H9 (cell line): ENCODE data around the gene RPS19BP1. TPM values are rescaled to one million over a fixed set of nuclear protein-coding genes. Genes with fewer than 3 reads are reported as not detected.

Source experiments
- DNase-seq: peaks from one replicate; pipeline ENCODE4 v3.0.0-alpha.2; 2017
- H2AFZ ChIP-seq: one replicate; pipeline ENCODE4 v1.6.1; 2013; ENCODE audit warnings: mild to moderate bottlenecking, low read length, control low read depth, moderate library complexity
- H2AK5ac ChIP-seq: 2 replicates; pipeline ENCODE4 v1.6.1; 2013; ENCODE audit warnings: low read length, control low read depth, mixed read lengths; ENCODE audit not compliant: insufficient read length
- H2BK120ac ChIP-seq: one replicate; pipeline ENCODE4 v1.6.1; 2013; ENCODE audit warnings: low read depth, mild to moderate bottlenecking, low read length, control low read depth, inconsistent platforms; ENCODE audit not compliant: poor library complexity, severe bottlenecking
- H2BK12ac ChIP-seq: 2 replicates; pipeline ENCODE4 v1.6.1; 2013; ENCODE audit warnings: low read length, control low read depth, mixed read lengths, low read depth; ENCODE audit not compliant: insufficient read length
- H2BK15ac ChIP-seq: 2 replicates; pipeline ENCODE4 v1.6.1; 2013; ENCODE audit warnings: low read depth, low read length, control low read depth
- H2BK20ac ChIP-seq: one replicate; pipeline ENCODE4 v1.6.1; 2013; ENCODE audit warnings: low read depth, mild to moderate bottlenecking, low read length, control low read depth, inconsistent platforms; ENCODE audit not compliant: poor library complexity, severe bottlenecking
- H2BK5ac ChIP-seq: 2 replicates; pipeline ENCODE4 v1.6.1; 2013; ENCODE audit warnings: low read length, control low read depth, mixed read lengths; ENCODE audit not compliant: insufficient read length
- H3K14ac ChIP-seq: 2 replicates; pipeline ENCODE4 v1.6.1; 2013; ENCODE audit warnings: low read length, control low read depth; ENCODE audit not compliant: insufficient read depth
- H3K18ac ChIP-seq: 2 replicates; pipeline ENCODE4 v1.6.1; 2013; ENCODE audit warnings: low read depth, mild to moderate bottlenecking, mixed read lengths, low read length, control low read depth; ENCODE audit not compliant: insufficient read length
- H3K23ac ChIP-seq: 2 replicates; pipeline ENCODE4 v1.6.1; 2013; ENCODE audit warnings: low read length, control low read depth, mixed read lengths, low read depth; ENCODE audit not compliant: insufficient read length
- H3K23me2 ChIP-seq: 2 replicates; pipeline ENCODE4 v1.6.1; 2013; ENCODE audit warnings: low read depth, mild to moderate bottlenecking, mixed read lengths, low read length, control low read depth; ENCODE audit not compliant: insufficient read length, poor library complexity, severe bottlenecking
- H3K27ac ChIP-seq: 2 replicates; pipeline ENCODE4 v1.5.1; 2013; ENCODE audit warnings: low read length, control low read depth, mixed read lengths, low read depth; ENCODE audit not compliant: insufficient read length
- H3K27me3 ChIP-seq: 2 replicates; pipeline ENCODE4 v1.6.1; 2013; ENCODE audit warnings: low read length, control low read depth, inconsistent platforms; ENCODE audit not compliant: insufficient read depth
- H3K4ac ChIP-seq: 2 replicates; pipeline ENCODE4 v1.6.1; 2013; ENCODE audit warnings: low read depth, mild to moderate bottlenecking, control low read depth, inconsistent platforms, low read length, moderate library complexity
- H3K4me1 ChIP-seq: 2 replicates; pipeline ENCODE4 v1.6.1; 2013; ENCODE audit warnings: low read length, control low read depth, inconsistent platforms; ENCODE audit not compliant: insufficient read depth
- H3K4me2 ChIP-seq: 2 replicates; pipeline ENCODE4 v1.6.1; 2013; ENCODE audit warnings: low read length, control low read depth, mixed read lengths; ENCODE audit not compliant: insufficient read length, insufficient read depth
- H3K56ac ChIP-seq: 2 replicates; pipeline ENCODE4 v1.6.1; 2013; ENCODE audit warnings: low read depth, mild to moderate bottlenecking, mixed read lengths, low read length, control low read depth; ENCODE audit not compliant: insufficient read length
- H3K79me1 ChIP-seq: 2 replicates; pipeline ENCODE4 v1.6.1; 2013; ENCODE audit warnings: low read depth, mild to moderate bottlenecking, moderate library complexity, low read length, control low read depth, inconsistent platforms; ENCODE audit not compliant: insufficient read depth, poor library complexity, severe bottlenecking
- H3K79me2 ChIP-seq: 2 replicates; pipeline ENCODE4 v1.6.1; 2013; ENCODE audit warnings: low read length, control low read depth, inconsistent platforms; ENCODE audit not compliant: insufficient read depth
- H3K9ac ChIP-seq: 2 replicates; pipeline ENCODE4 v1.6.1; 2013; ENCODE audit warnings: low read length, control low read depth, mixed read lengths; ENCODE audit not compliant: insufficient read length; ENCODE audit errors: extremely low read depth
- H3K9me3 ChIP-seq: one replicate; pipeline ENCODE4 v1.6.1; 2013; ENCODE audit warnings: low read depth, low read length, inconsistent platforms; ENCODE audit not compliant: control insufficient read depth
- H3T11ph ChIP-seq: one replicate; pipeline ENCODE4 v1.6.1; 2013; ENCODE audit warnings: mild to moderate bottlenecking, low read length, control low read depth, inconsistent platforms
- H4K20me1 ChIP-seq: one replicate; pipeline ENCODE4 v1.6.1; 2013; ENCODE audit not compliant: control insufficient read depth, insufficient read length, insufficient read depth
- H4K5ac ChIP-seq: 2 replicates; pipeline ENCODE4 v1.6.1; 2013; ENCODE audit warnings: low read depth, mild to moderate bottlenecking, mixed read lengths, low read length, control low read depth; ENCODE audit not compliant: insufficient read length
- H4K8ac ChIP-seq: replicated peaks from 2 replicates; pipeline ENCODE4 v1.6.1; 2013; ENCODE audit warnings: low read length, control low read depth, mixed read lengths, low read depth; ENCODE audit not compliant: insufficient read length
- H4K91ac ChIP-seq: 2 replicates; pipeline ENCODE4 v1.6.1; 2013; ENCODE audit warnings: low read depth, mild to moderate bottlenecking, moderate library complexity, mixed read lengths, low read length, control low read depth; ENCODE audit not compliant: insufficient read length
- H3K27ac Mint-ChIP-seq, 3 experiments: 2 replicates in 2 of 3; 3 replicates in 1 of 3; pipeline ENCODE4 v1.8.0; 2020 to 2021; ENCODE audit warnings: mixed read lengths in 3 of 3, mild to moderate bottlenecking in 1 of 3, moderate library complexity in 1 of 3
- H3K27me3 Mint-ChIP-seq: 2 replicates; pipeline ENCODE4 v1.8.0; 2021; ENCODE audit warnings: low read depth, mild to moderate bottlenecking, moderate library complexity, mixed read lengths
- H3K36me3 Mint-ChIP-seq, 3 experiments: 2 replicates in 2 of 3; 3 replicates in 1 of 3; pipeline ENCODE4 v1.8.0; 2020 to 2021; ENCODE audit warnings: low read depth in 3 of 3, mixed read lengths in 3 of 3; ENCODE audit not compliant: insufficient read depth in 1 of 3
- H3K4me1 Mint-ChIP-seq, 2 experiments: 2 replicates each; pipeline ENCODE4 v1.8.0; 2020; ENCODE audit warnings: mixed read lengths in 2 of 2
- H3K4me3 Mint-ChIP-seq, 2 experiments: 2 replicates in 1 of 2; 3 replicates in 1 of 2; pipeline ENCODE4 v1.8.0; 2020 to 2021; ENCODE audit warnings: mild to moderate bottlenecking in 2 of 2, mixed read lengths in 2 of 2, moderate library complexity in 1 of 2
- H3K9me3 Mint-ChIP-seq, 2 experiments: 2 replicates in 1 of 2; 3 replicates in 1 of 2; pipeline ENCODE4 v1.8.0; 2020; ENCODE audit warnings: mild to moderate bottlenecking in 2 of 2, mixed read lengths in 2 of 2, moderate library complexity in 1 of 2
- CTCF ChIP-seq: fragments of 200-600 bp; sonication (generic); conservative IDR thresholded peaks from 3 replicates; pipeline ENCODE4 v1.8.0; 2021; ENCODE audit warnings: antibody characterized with exemption, mild to moderate bottlenecking
- WGBS: extraction: QIAGEN DNeasy Blood & Tissue Kit; methylation state at CpG from one replicate; pipeline ENCODE4 v1.1.7; 2013; ENCODE audit warnings: missing lambda C conversion rate, low lambda C conversion rate, mixed read lengths; ENCODE audit not compliant: insufficient read length; ENCODE audit errors: extremely low coverage; 5-methylcytosine and 5-hydroxymethylcytosine counted together
- total RNA-seq: library from RNA; stranded (reverse); gene quantifications from 2 replicates; pipeline ENCODE4 v1.2.1, GENCODE V29; 2021

Gene RPS19BP1
- total RNA-seq, 1 experiment from 2014 or later, result 65.0 TPM

- H3K27ac ChIP-seq, result no peak overlapping the region
- no peak overlapping the region for H4K5ac ChIP-seq
- H3K79me2 ChIP-seq, result no peaks in the 10 kb centered on the region
- H2BK120ac ChIP-seq, result no peak overlapping the region
- no peak overlapping the region for H2AK5ac ChIP-seq
- H3T11ph ChIP-seq, result no peak overlapping the region
- H2BK12ac ChIP-seq, result no peak overlapping the region
- no peaks in the 10 kb centered on the region for H3K9me3 Mint-ChIP-seq
- DNase-seq, result no peak
- no peak overlapping the region for H3K23ac ChIP-seq
- no peaks in the 10 kb centered on the region; a peak in 1 of 7 replicates for H3K36me3 Mint-ChIP-seq
- H2AFZ ChIP-seq, result no peak overlapping the region
- no peak overlapping the region for H3K9ac ChIP-seq
- TF ChIP-seq CTCF, result no peak
- no peaks in the 10 kb centered on the region for H3K79me1 ChIP-seq
- no peak overlapping the region for H3K4ac ChIP-seq
- H3K27me3 ChIP-seq, result peaks cover 27% of the 10 kb centered on the region
- H3K14ac ChIP-seq, result no peak overlapping the region
- H3K23me2 ChIP-seq, result peaks cover 4% of the 10 kb centered on the region
- no peaks in the 10 kb centered on the region for H3K9me3 ChIP-seq
- no peak overlapping the region for H4K8ac ChIP-seq
- H3K27me3 Mint-ChIP-seq, result peaks cover 90% of the 10 kb centered on the region
- H2BK5ac ChIP-seq, result no peak overlapping the region
- H3K4me3 Mint-ChIP-seq, result no peak overlapping the region
- no peak overlapping the region for H2BK20ac ChIP-seq
- no peaks in the 10 kb centered on the region for H4K20me1 ChIP-seq
- H2BK15ac ChIP-seq, result no peak overlapping the region
- H3K4me2 ChIP-seq, result no peak overlapping the region
- H3K18ac ChIP-seq, result no peak overlapping the region
- H3K4me1 Mint-ChIP-seq, result peaks cover 5 to 6% of the 10 kb centered on the region in 2 experiments
- H3K27ac Mint-ChIP-seq, result no peak overlapping the region
- WGBS, result no CpG with 5 or more reads among the region's 3 CpGs
- no peak overlapping the region for H3K56ac ChIP-seq
- no peaks in the 10 kb centered on the region for H3K4me1 ChIP-seq
- H4K91ac ChIP-seq, result no peak overlapping the region
Observed at GRCh38 chr22:39553429-39553828, 20.9 kb upstream of the RPS19BP1 start.
